Measurements from ENCODE around the gene VPREB3. TPM values are rescaled to one million over a fixed set of nuclear protein-coding genes. Genes with fewer than 3 reads are reported as not detected.

Gene VPREB3
- total RNA-seq, 1 donor from 2014 or later, result 2.1 TPM

GRCh38 chr22:23769321-23769965, 15.2 kb upstream of the VPREB3 start:
- intact Hi-C loops (cut with DNase I), result no loop called here
- DNase-seq (ENCODE audit: low spot score), result no peak

- DNase-seq (ENCODE audit: low spot score), result peak; percentile 92
These were observed 13.7 kb upstream of the VPREB3 start, which contains the start of gene CHCHD10 for GRCh38 chr22:23767673-23768548. CHCHD10 (minus strand) TSS chr22:23767972; CDS start chr22:23767874, 98 bp downstream.

GRCh38 chr22:23767303-23767672, 13.1 kb upstream of the VPREB3 start:
- intact Hi-C loops (cut with DNase I), result no loop called here
- DNase-seq (ENCODE audit: low spot score), result no peak

More at GRCh38 chr22:23767673-23768548, 13.7 kb upstream of the VPREB3 start, which contains the start of gene CHCHD10:
- intact Hi-C loops (cut with DNase I), result loop anchor here (1.0 kb wide), 1 partner anchor 80 kb away; no protein-coding TSS in a partner anchor

- DNase-seq (ENCODE audit: low spot score), result no peak
- intact Hi-C loops (cut with DNase I), result no loop called here
These were observed 11.0 kb upstream of the VPREB3 start for GRCh38 chr22:23764899-23765881.

- intact Hi-C loops (cut with DNase I), result no loop called here
- no peak for DNase-seq (ENCODE audit: low spot score)
These were observed 9.7 kb upstream of the VPREB3 start for GRCh38 chr22:23763954-23764353.

- no peak for DNase-seq (ENCODE audit: low spot score)
- intact Hi-C loops (cut with DNase I), result no loop called here
These were observed 9.3 kb upstream of the VPREB3 start for GRCh38 chr22:23763579-23763945.

- no peak for DNase-seq (ENCODE audit: low spot score)
- intact Hi-C loops (cut with DNase I), result no loop called here
These were observed 8.8 kb upstream of the VPREB3 start, which contains the start of gene C22orf15 for GRCh38 chr22:23762842-23763578. C22orf15 (plus strand) TSS chr22:23762990; CDS start chr22:23763307, 317 bp downstream.

- no peak for DNase-seq (ENCODE audit: low spot score)
- intact Hi-C loops (cut with DNase I), result no loop called here
These were observed 5.8 kb upstream of the VPREB3 start for GRCh38 chr22:23760056-23760455.

- intact Hi-C loops (cut with DNase I), result no loop called here
- no peak for DNase-seq (ENCODE audit: low spot score)
These were observed 5.3 kb upstream of the VPREB3 start for GRCh38 chr22:23759566-23759965.

GRCh38 chr22:23756891-23757290, 2.7 kb upstream of the VPREB3 start:
- no peak for DNase-seq (ENCODE audit: low spot score)
- intact Hi-C loops (cut with DNase I), result no loop called here

GRCh38 chr22:23755711-23756110, 1.5 kb upstream of the VPREB3 start:
- intact Hi-C loops (cut with DNase I), result no loop called here

GRCh38 chr22:23754980-23755636, 883 bp upstream of the VPREB3 start:
- intact Hi-C loops (cut with DNase I), result no loop called here
- DNase-seq (ENCODE audit: low spot score), result no peak

More at GRCh38 chr22:23755711-23756110, 1.5 kb upstream of the VPREB3 start:
- no peak for DNase-seq (ENCODE audit: low spot score)

GRCh38 chr22:23753385-23753784, 840 bp downstream of the VPREB3 start:
- no peak for DNase-seq (ENCODE audit: low spot score)
- intact Hi-C loops (cut with DNase I), result no loop called here

GRCh38 chr22:23752750-23753149, 1.5 kb downstream of the VPREB3 start:
- intact Hi-C loops (cut with DNase I), result no loop called here
- DNase-seq (ENCODE audit: low spot score), result no peak

- no peak for DNase-seq (ENCODE audit: low spot score)
- intact Hi-C loops (cut with DNase I), result no loop called here
These were observed 2.0 kb downstream of the VPREB3 start for GRCh38 chr22:23752090-23752691.

GRCh38 chr22:23751441-23751996, 2.7 kb downstream of the VPREB3 start:
- DNase-seq (ENCODE audit: low spot score), result no peak

GRCh38 chr22:23750714-23751440, 3.3 kb downstream of the VPREB3 start, which contains the start of gene ZNF70:
ZNF70 (minus strand) TSS chr22:23751112; CDS start chr22:23745140, 5,972 bp downstream.
- intact Hi-C loops (cut with DNase I), result no loop called here
- peak; percentile 92 for DNase-seq (ENCODE audit: low spot score)

More at GRCh38 chr22:23751441-23751996, 2.7 kb downstream of the VPREB3 start:
- intact Hi-C loops (cut with DNase I), result no loop called here
